DMS79 (cell line): ENCODE measurements around the gene MAB21L4.

Experiments used
- DNase-seq: peaks from one replicate; lab custom pipeline; 2025; lab: John Stamatoyannopoulos, UW

MAB21L4 gene

DNA sequence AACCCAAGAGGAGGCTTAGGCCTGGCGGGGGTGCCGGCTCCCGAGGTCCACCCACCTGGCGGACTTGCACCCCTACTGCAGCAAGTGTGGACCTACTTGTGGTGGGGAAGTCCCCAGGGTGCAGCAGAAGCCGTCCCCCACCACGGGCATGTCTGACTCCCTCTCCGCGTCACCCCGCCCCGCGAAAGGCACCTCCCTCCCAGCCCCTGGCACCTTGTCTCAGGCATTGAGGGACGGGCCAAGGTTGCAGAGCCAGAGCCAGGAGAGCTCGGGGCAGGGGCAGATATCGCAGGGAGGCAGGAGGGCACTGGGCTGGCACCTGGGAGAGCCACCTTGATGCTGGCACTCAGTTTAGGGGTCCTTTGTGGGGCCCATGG is 29.2 kb upstream of the MAB21L4 start:
- no peak for DNase-seq

DNA sequence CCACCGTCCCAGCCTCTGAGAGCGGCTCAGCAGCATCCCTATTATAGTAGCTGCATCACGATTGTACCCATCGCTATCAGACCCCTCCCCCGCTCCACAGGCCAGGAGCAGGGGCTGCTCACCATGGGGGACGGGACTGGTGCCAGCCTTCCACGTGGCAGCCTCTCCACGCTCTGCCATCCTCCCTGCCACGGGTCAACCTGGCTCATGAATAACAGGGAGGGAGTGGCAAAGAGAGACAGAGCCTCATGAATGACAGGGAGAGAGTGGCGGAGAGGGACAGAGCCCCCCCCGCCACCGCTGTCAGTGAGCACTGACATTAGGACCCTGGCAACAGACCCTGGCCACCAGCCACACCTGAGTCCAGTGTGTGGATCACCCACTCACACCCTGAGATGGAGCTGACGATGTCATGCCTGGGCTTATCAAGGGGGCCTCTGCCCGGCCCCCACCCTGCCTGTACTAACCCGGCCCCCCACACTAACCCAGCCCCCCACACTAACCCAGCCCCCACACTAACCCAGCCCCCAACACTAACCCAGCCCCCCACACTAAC is 27.1 kb upstream of the MAB21L4 start:
- no peak for DNase-seq

- DNase-seq, result no peak
Observed at GRCh38 chr2:240922245-240922981, 26.5 kb upstream of the MAB21L4 start.

GRCh38 chr2:240921995-240922244 is 26.0 kb upstream of the MAB21L4 start:
- no peak for DNase-seq

DNA sequence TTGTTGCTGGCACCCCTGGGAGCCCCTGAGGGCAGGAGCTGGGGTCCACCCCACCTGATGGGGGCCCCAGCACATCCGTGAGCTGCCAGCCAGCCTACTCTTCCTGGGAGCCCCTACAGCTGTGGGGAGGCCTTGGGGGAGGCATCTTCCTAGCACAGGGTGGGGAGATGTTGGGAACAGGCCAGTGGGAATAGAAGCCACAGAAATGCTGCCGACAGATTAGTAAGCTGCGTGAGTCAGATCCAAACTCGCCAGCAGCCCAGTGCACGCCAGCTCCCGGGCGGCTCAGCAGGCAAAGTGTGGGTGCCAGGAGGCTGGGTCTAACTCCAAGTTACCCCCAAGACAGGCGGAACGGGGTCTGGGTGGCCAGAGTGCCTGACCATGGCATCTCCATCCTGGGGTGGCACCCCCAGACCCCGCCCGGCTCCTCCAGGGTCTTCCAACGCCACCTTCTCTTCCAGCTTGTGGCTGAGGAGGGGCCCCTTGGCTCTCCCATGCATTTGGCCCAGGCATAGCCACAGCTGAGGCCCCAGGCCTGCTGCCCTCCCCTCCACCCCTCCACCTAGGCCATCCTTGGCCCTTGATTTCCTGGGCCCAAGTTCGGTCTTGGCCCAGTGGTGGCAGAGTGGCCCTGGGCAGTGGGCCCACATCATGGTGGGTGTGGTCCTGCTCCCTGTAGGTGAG is 25.5 kb upstream of the MAB21L4 start:
- DNase-seq, result no peak

- no peak for DNase-seq
Observed at GRCh38 chr2:240920783-240921231, 24.9 kb upstream of the MAB21L4 start.

- no peak for DNase-seq
Observed at GRCh38 chr2:240919786-240920782, 24.1 kb upstream of the MAB21L4 start.

DNA sequence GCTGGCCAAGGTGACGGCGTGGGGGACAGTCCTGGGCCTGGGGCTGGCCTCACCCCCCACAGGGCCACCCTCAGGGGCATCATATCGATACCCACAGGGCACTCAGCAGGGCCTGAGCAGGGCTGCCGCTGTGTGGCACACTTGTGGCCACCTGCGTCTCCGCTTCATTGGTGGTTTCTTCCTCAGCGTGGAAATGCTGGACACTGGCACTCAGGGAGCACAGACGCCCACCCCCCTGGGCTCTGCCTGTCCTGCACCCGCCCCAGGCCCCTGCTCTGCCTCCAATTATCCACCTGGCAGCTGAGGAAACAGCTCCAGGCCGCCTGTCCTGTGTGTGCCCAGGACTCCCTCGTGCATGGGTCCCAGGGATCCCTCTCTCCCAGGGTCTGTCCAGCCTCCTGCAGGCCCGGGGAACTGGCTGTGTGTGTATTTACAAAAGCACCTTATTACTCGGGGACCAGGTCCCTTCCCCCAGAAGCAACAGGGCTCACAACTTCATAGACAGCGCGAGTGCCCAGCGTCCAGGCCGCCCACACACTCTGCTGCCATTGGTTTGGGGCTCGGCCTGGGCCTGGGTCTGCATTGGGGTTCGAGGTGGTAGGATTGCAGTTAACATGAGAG is 23.3 kb upstream of the MAB21L4 start:
- DNase-seq, result no peak

- DNase-seq, result no peak
Observed at GRCh38 chr2:240918258-240919091, 22.5 kb upstream of the MAB21L4 start.

GRCh38 chr2:240917684-240918257 is 21.8 kb upstream of the MAB21L4 start:
- no peak for DNase-seq

DNA sequence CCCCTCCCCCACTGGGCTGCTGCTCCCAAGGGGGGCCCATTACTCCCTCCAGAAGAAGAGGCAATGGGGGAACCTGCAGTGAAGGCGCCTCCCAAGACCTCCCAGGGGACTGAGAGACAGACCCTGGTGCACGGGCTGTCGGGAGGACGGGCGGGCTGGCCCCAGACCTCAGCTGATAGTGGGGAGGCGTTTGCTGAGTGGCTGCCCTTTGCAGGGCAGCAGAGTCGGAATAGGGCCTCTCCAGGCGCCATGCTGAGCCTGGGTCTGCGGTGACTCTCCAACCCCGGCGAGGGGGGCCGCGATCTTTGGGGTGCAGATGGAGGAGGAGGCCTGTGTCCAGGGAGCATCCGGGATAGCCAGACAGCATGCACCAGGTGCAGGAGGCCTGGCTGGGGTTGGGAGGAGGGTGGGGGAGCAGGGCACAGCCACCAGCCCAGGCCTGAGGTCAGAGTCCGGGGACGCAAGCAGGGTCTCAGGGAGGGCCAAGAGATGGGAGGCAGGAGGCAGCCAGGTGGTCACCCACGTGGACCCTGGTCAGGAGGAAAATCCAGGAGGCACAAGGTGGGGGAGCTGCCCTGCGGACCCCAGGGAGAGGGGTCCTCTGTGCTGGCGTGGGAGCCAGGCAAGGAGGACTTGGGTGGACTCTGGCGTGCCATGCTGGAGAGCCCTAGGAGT is 21.2 kb upstream of the MAB21L4 start:
- DNase-seq, result no peak

- no peak for DNase-seq
Observed at GRCh38 chr2:240916571-240917008, 20.6 kb upstream of the MAB21L4 start.

DNA sequence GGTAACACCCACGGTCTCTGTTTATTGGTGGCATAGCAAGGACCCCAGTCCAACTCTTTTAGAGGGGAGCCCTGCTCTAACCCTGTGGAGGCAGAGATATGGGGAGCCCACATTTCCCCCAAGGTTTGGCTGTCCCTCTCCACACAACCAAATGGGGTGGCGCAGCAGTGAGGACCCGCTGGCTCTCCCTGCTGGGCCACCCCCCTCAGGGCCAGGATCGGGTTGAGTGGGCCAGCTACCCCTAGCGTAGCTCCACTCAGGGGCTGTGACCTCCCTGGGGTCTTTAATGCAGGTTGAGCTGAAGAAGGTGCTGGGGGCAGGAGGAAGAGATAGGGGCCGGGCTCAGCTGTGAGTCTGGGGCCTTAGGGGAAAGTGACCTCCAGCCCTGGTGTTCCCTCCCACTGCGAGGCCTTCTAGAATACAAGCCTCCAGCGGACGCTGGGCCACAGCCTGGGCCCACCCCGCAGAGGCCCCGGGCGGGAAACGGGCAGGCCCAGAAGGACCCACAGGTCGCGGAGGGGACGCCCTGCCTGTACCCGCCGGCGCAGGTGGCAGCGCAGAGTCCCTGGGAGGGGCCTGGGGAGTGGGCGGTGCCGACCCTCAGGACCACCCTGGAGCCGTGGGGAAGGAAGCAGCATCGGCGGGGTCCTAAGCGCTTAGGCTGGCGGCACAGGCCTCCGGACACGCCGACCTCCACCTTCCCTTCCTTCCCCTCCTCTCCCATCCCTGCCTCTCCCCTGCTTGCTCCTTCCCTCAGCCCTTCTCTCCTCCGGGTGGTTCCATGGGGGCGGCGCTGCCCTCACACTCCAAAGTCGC is 19.8 kb upstream of the MAB21L4 start:
- DNase-seq, result no peak

GRCh38 chr2:240914645-240915525 is 18.9 kb upstream of the MAB21L4 start:
- no peak for DNase-seq

- no peak for DNase-seq
Observed at GRCh38 chr2:240913810-240914644, 18.1 kb upstream of the MAB21L4 start.

DNA sequence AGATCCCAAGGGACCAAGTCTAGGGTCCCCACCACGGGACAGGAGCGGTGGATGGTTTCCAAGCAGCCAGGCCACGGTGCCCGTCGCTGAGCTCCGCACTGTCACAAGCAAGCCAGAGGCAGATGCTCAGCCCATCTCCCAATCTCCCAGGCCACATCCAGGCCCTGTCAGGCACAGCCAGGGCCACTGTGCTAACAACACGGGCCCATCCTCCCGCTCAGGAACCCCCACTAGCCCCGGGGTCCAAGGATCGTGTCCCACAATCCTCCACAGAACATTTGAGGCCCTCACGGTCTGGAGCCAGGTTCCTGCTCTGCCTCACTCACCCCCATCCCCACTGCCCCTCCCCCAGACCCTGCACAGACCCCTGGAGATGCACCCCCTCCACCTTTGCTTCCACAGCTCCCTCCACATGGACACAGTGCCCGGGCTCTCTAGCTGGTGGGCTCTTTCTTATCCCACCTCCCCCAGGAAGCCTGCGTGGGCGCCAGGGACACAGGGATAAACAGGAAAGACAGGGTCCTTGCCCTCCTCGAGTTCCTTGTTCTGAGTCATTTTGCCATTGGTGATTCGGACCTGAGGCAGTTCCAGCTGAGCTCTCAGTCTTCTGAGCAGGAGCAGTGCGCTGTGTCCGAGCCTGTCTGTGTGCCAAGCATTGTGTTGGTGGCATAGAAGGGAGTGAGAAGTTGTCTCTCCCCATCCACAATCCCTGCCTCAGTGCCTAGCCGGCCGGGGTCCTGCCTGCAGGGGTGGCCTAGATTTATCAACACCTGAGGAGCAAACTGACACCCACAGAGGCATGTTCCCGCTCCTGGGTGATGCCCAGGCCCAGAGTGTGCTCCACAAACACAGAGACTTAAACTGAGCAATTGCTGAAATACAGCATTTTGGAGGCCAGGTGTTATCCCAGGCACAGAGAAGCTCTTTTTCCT is 17.2 kb upstream of the MAB21L4 start:
- no peak for DNase-seq
